HG03571 (cell line): ENCODE data around the gene ENDOV.

Experiments
- ATAC-seq: cut with Tn5 transposase; IDR thresholded peaks from one replicate; pipeline ENCODE4 v1.9.1; 2021; ENCODE audit not compliant: unreplicated experiment

ENDOV gene

DNA sequence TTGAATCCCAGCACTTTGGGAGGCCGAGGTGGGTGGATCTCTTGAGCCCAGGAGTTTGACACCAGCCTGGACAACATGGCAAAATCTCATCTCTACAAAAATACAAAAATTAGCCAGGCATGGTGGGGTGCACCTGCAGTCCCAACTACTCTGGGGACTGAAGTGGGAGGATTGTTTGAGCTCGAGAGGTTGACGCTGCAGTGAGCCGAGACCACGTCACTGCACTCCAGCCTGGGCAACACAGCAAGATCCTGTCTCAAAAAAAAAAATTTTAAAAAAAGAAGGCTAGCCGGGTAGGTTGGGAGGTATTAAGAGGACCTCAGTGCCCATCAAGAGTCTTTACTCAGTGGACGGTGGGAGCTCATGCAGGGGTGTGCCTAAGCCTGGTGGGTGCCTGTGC is 65.3 kb downstream of the ENDOV start:
- ATAC-seq: no peak

DNA sequence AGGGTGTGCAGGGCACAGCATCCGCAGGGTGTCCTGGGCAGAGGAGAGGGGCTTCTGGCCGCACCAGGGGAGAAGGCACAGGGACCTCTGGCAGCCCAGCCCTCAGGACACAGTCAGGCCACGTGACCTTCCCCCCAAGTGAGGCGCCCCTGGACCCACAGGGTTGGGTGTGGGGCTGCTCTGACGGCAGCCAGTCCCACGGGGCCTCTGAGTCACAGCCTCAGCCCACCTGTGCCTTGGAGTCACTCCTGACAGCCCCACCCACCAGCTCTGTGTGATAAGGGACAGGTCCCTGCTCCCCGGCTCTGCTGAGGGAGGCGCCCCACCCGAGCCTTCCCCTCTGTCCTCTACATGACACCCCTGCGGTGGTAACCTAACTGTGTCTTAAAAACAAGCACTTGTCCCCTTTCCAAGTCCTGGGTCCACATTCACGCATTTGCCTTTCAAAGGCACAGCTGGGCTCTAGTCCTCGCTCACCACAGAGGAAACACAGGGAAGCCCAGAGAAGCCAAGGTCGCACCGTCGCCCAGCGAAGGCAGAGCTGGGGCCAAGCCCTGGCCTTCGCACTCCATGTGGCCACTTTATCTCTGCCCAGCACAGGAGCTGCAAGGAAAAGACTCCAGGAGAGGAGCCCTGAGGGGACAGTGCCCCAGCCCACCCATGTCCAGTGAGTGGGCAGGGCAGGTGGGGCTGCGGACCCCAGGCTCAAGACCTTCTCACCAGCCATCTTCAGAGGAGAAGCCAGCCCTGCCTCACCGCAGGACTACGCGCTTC is 66.5 kb downstream of the ENDOV start:
- no peak for ATAC-seq

DNA sequence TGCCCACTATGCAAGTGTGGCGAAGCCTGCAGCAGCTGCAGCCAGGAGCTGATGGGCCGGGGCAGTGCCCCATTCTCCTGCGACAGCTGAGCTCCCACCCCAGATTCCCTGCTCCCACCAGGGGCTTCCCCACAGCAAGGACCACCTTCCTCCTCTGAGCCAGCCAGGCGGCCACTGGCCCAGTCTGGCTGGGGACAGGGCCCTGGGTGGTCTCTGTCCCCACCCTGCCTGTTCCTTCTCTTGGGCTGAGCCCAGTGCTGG is 67.0 kb downstream of the ENDOV start:
- no peak for ATAC-seq

DNA sequence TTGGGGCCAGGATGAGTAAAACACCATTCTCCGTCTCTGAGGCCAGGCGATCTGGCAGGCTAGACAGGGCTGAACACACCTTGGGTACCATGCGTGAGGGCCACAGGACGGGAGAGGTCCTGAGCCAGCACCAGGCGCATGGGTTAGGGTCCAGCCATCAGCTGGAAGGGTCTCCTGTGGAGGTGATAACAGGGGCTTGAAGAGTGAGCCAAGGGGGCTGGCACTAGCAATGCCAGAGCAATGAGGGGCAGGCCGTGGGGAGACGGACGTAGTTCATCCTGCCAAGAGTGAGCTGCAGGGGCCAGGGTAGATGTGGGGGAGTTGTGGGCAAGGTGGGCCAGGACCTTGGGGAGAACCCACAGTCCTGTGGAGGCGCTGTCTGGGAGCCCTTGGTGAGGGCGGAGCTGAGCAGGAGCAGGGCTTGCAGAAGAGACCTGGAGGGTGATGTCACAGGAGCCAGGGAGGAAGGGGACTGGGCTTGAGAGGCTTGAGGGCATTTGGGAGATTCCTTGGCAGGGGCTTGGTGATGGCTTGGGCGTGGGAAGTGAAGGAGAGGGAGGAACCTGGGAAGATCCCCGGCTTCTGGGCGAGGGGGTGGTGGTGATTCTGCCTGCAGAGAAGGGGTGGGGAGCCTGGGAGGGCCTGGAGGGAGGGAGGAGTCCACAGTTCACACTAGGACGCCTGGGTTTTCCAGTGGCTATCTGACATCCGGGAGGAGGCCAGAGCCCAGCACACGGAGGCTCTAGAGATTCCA is 67.8 kb downstream of the ENDOV start:
- no peak for ATAC-seq

DNA sequence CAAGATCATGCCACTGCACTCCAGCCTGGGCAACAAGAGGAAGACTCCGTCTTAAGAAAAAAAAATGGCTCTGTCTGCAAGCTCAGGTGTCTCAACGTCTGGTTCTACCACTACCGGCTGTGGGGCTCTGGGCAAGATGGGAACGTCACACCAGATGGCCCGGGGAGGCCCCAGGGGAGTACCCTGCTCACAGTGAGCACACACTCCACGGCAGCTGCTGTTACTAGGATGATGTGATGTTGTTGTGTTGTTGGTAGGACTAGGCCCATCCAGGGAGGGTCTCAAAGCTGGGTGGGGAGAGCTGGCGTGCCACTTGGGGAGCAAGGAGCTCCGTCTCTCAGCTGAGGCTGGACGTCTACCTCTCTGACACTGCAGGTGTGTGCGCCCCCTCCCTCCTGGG is 70.9 kb downstream of the ENDOV start:
- ATAC-seq: no peak

DNA sequence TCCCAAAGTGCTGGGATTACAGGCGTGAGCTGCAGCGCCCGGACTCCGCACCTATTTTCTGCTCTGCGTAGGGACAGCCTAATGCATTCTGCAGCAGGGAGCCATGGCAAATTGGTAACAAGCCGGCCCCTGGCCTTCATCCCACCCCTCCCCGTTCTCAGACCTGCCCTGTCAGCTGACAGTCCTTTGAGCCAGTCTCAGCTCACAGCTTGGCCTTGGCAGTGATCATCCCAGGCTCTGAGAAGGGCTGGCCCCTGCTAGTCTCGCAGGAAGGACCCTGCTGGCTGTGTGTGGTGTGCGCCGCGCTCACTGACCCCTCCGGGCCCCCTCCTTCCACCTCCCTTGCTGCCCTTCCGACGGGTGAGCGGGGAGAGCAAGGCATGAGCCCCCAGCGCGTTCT is 71.7 kb downstream of the ENDOV start:
- no peak for ATAC-seq

DNA sequence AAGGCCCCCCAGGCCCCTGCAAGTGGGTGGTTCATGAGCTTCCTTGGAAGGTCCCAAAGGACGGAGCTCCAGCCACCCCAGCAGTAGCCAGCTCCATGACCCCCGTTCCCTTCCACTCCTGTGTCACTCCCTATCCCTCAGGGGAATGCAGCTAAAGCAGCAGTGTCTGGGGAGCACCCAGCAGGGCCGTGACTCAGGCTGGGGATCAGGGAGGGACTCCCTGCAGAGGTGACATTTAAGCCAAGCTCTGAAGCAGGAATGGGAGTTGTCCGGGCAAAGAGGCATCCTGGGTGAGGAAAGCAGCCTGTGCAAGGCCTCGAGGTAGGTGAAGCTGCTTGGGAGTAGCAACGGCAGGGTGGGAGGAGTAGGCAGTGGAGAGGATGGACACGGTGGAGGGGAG is 72.5 kb downstream of the ENDOV start:
- no peak for ATAC-seq
